GM12878 (cell line): Measurements from ENCODE around the gene RAET1E. TPM values are rescaled to one million over a fixed set of nuclear protein-coding genes. Genes with fewer than 3 reads are reported as not detected.

Experiments used
- ATAC-seq: fragments of 200-7000 bp; cut with Tn5 transposase; 3 replicates; pipeline ENCODE4 v1.9.1; 2020; ENCODE audit warnings: mild to moderate bottlenecking, moderate library complexity
- BruUV-seq: library from RNA; stranded (reverse); fragments of 400-500 nt; replicated peaks from 2 replicates; lab custom pipeline; 2021; lab: Mats Ljungman, UMichigan
- CTCF ChIA-PET: fragments of 300-600 bp; sonication (Branson Sonifier 250); formaldehyde crosslinking; extraction: SDS; loops from one replicate; lab custom pipeline; 2021; ENCODE audit warnings: inconsistent platforms; lab: Yijun Ruan, JAX
- POLR2A ChIA-PET: fragments of 350-600 bp; formaldehyde crosslinking; extraction: SDS; loops from one replicate; lab custom pipeline; 2021; ENCODE audit warnings: inconsistent platforms; lab: Charles Lee
- RAD21 ChIA-PET: fragments of 300-600 bp; sonication (Branson Sonifier 250); formaldehyde crosslinking; loops from one replicate; lab custom pipeline; 2023; ENCODE audit warnings: antibody characterized with exemption; ENCODE audit not compliant: unreplicated experiment; lab: Charles Lee
- SMC1A ChIA-PET: fragments of 300-600 bp; sonication (Branson Sonifier 250); formaldehyde crosslinking; loops from one replicate; lab custom pipeline; 2023; ENCODE audit not compliant: unreplicated experiment, uncharacterized antibody; lab: Charles Lee
- DNase-seq: peaks from one replicate; pipeline ENCODE4 v3.0.0-alpha.2; 2011; ENCODE audit warnings: low read depth, low spot score
- FAIRE-seq: peaks from 3 replicates; lab custom pipeline; 2011; peaks lifted over from hg19 to GRCh38; lab: Jason Lieb, UNC
- H2AFZ ChIP-seq: 2 replicates; pipeline ENCODE4 v1.6.0; 2011; ENCODE audit warnings: low read depth, low read length, control low read depth; ENCODE audit not compliant: control insufficient read depth
- H3K27ac ChIP-seq: 2 replicates; pipeline ENCODE4 v1.5.1; 2011; ENCODE audit warnings: control low read depth; ENCODE audit not compliant: control insufficient read depth, insufficient read depth
- H3K27me3 ChIP-seq, 2 experiments: replicated peaks in 1 of 2; 2 replicates each; pipeline versions ENCODE4 v1.6.0 to v1.6.1; 2011; ENCODE audit warnings: low read length in 1 of 2; ENCODE audit not compliant: control insufficient read depth in 2 of 2, insufficient read depth in 2 of 2
- H3K36me3 ChIP-seq, 2 experiments: 2 replicates each; pipeline ENCODE4 v1.5.1; 2011; ENCODE audit warnings: low read length in 1 of 2; ENCODE audit not compliant: control insufficient read depth in 2 of 2, insufficient read depth in 2 of 2
- H3K4me1 ChIP-seq: 2 replicates; pipeline ENCODE4 v1.6.1; 2011; ENCODE audit warnings: mild to moderate bottlenecking, low read length, moderate library complexity, mixed read lengths; ENCODE audit not compliant: control insufficient read depth, insufficient read depth
- H3K4me2 ChIP-seq: 2 replicates; pipeline ENCODE4 v1.6.0; 2011; ENCODE audit warnings: control low read depth; ENCODE audit not compliant: control insufficient read depth, insufficient read depth
- H3K4me3 ChIP-seq: fragments of 200-600 bp; sonication (generic); 2 replicates; pipeline ENCODE4 v1.5.1; 2016
- H3K79me2 ChIP-seq: 2 replicates; pipeline ENCODE4 v1.6.0; 2011; ENCODE audit warnings: low read length; ENCODE audit not compliant: control insufficient read depth, insufficient read depth
- H3K9ac ChIP-seq: 2 replicates; pipeline ENCODE4 v1.8.0; 2011; ENCODE audit warnings: low read length, control low read depth, mixed read lengths; ENCODE audit not compliant: control insufficient read depth, insufficient read depth
- H3K9me3 ChIP-seq: replicated peaks from 3 replicates; pipeline ENCODE4 v1.5.1; 2011; ENCODE audit warnings: mild to moderate bottlenecking, low read length; ENCODE audit not compliant: control insufficient read depth, insufficient read depth
- H4K20me1 ChIP-seq: 2 replicates; pipeline ENCODE4 v1.6.0; 2011; ENCODE audit not compliant: control insufficient read depth, insufficient read depth
- CBX5 ChIP-seq: sonication (generic); IDR thresholded peaks from 2 replicates; pipeline ENCODE4 v1.6.1; 2016; ENCODE audit warnings: low read depth, moderate library complexity, mild to moderate bottlenecking, inconsistent platforms
- EED ChIP-seq: sonication (generic); IDR thresholded peaks from 2 replicates; pipeline ENCODE4 v1.6.1; 2016; ENCODE audit warnings: antibody characterized with exemption, low read depth
- HSF1 ChIP-seq: fragments of 150-350 bp; IDR thresholded peaks from 2 replicates; pipeline ENCODE4 v1.6.1; 2014; ENCODE audit warnings: mild to moderate bottlenecking, low read depth, low read length
- KAT2A ChIP-seq: conservative IDR thresholded peaks from 2 replicates; pipeline ENCODE4 v1.6.1; 2011; ENCODE audit warnings: low read depth, low read length; ENCODE audit not compliant: control insufficient read depth
- MAX ChIP-seq: IDR thresholded peaks from 2 replicates; pipeline ENCODE4 v1.6.1; 2012; ENCODE audit warnings: low read depth, low read length, improper control_type of control experiment
- NFIC ChIP-seq: IDR thresholded peaks from 2 replicates; pipeline ENCODE4 v1.6.1; 2012; ENCODE audit warnings: low read depth, mild to moderate bottlenecking, inconsistent platforms, low read length, moderate library complexity
- PAX5 ChIP-seq: IDR thresholded peaks from 2 replicates; pipeline ENCODE4 v1.6.1; 2011; ENCODE audit warnings: low read depth, low read length, borderline replicate concordance
- PML ChIP-seq: IDR thresholded peaks from 2 replicates; pipeline ENCODE4 v1.6.1; 2012; ENCODE audit warnings: low read length, inconsistent platforms
- SMC3 ChIP-seq: IDR thresholded peaks from 2 replicates; pipeline ENCODE4 v1.6.1; 2011; ENCODE audit warnings: low read length, improper control_type of control experiment, borderline replicate concordance
- STAT1 ChIP-seq: fragments of 450-650 bp; conservative IDR thresholded peaks from 2 replicates; pipeline ENCODE4 v1.6.1; 2014; ENCODE audit warnings: antibody characterized with exemption, mild to moderate bottlenecking
- STAT3 ChIP-seq: IDR thresholded peaks from 2 replicates; pipeline ENCODE4 v1.6.1; 2011; ENCODE audit warnings: low read depth, low read length, improper control_type of control experiment
- YBX1 ChIP-seq: fragments of 450-650 bp; IDR thresholded peaks from 2 replicates; pipeline ENCODE4 v1.6.1; 2016; ENCODE audit warnings: antibody characterized with exemption
- WGBS: methylation state at CpG from one replicate; pipeline ENCODE4 v1.1.6; 2016; ENCODE audit warnings: low lambda C conversion rate; ENCODE audit not compliant: insufficient replicate concordance, insufficient coverage; ENCODE audit errors: missing lambda C conversion rate; 5-methylcytosine and 5-hydroxymethylcytosine counted together
- in situ Hi-C: fragments of 300-500 bp; cut with MboI; formaldehyde crosslinking; loops from 9 replicates; pipeline ENCODE4 v1.14.3; 2018; ENCODE audit warnings: mixed read lengths
- intact Hi-C: fragments of 100-400 bp; cut with micrococcal nuclease; formaldehyde crosslinking; loops from one replicate; pipeline ENCODE4 v1.14.2; 2022; ENCODE audit not compliant: unreplicated experiment
- polyA plus RNA-seq, 11 experiments: library from polyadenylated mRNA; depleted of rRNA in 4 of 11; unstranded in 6 of 11; stranded (reverse) in 5 of 11; fragments of >200 nt; fragmentation: Nextera tagmentation in 4 of 11; fragmentation: Illumina TruSeq in 1 of 11; extraction: Ambion mirVana in 4 of 11; extraction: Trizol in 1 of 11; gene quantifications; 1 replicate in 1 of 11; 2 replicates in 10 of 11; pipeline versions ENCODE4 v1.2.1 to v1.2.3, GENCODE V29; 2011 to 2016; ENCODE audit warnings: inconsistent platforms in 2 of 11, missing spikeins in 2 of 11, low read depth in 1 of 11
- total RNA-seq, 4 experiments: library from RNA; depleted of rRNA in 3 of 4; stranded (reverse); fragments of >200 nt in 3 of 4; fragmentation: Illumina TruSeq in 1 of 4; extraction: Trizol in 1 of 4; gene quantifications; 2 replicates each; pipeline versions ENCODE4 v1.2.1 to v1.2.3, GENCODE V29; 2013 to 2021
- TF ChIP-seq, protein P1 (sequence below): fragments of 450-650 bp; IDR thresholded peaks from 2 replicates; pipeline ENCODE4 v1.6.1; 2018; ENCODE audit warnings: mild to moderate bottlenecking, low read depth, moderate library complexity; ENCODE audit not compliant: partially characterized antibody
- TF ChIP-seq, protein P2 (sequence below): IDR thresholded peaks from 2 replicates; pipeline ENCODE4 v1.6.1; 2011; ENCODE audit warnings: low read depth, low read length, improper control_type of control experiment, borderline replicate concordance
- TF ChIP-seq, protein P3 (sequence below): fragments of 450-650 bp; formaldehyde crosslinking; IDR thresholded peaks from 2 replicates; pipeline ENCODE4 v1.4.0; 2020; ENCODE audit warnings: mild to moderate bottlenecking, moderate library complexity

RAET1E gene
- total and polyA plus RNA-seq, 10 of the 15 experiments (the other 5 are each of a cell fraction or from before 2014, with no cell fraction given) = not detected

DNA sequence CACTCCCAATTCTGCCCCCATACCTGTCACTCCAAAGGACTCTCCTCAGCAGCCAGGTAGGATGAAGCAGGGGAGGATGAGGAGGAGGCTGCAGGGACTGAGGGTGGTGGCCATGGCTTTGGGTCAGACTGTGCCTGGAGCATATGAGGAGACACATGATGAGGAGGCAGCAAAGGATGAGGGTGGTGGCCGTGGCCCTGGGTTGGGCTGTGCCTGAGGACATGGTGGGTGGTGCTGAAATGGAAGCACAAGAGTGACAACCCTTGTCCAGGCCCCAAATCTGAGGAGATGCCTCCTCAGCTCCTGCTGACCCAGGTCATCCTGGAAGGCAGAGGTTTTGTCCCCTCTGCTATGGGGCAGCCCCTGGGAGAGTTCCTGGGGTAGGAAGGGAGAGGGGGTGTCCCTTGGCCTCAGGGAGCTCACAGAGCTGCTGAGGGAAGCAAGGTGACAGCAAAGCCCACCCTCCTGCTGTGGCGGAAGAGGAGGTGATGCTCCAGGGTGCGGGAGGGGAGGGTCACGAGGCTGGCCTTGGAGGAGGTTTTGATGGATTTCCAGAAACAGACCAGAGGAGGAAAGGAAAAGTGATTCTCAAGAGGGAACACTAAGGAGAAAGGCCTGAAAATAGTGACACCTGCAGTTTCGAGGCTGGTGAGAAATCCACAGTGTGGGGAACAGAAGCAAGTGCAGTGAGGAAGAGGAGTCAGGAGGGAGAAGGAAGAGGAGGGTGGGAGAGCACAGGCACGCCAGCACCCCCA, 20.4 kb upstream of the RAET1E start:
- WGBS = 19% methylated on average over 6 of the region's 6 CpGs
- DNase-seq (no peak), FAIRE-seq (no peak), ATAC-seq (no peak)
- ChIA-PET CTCF (no interaction called here), RAD21 (no interaction called here), POLR2A (no interaction called here), SMC1A (no interaction called here)
- H3K79me2 ChIP-seq = no peaks in the 10 kb centered on the region
- H3K4me1 ChIP-seq = no peaks in the 10 kb centered on the region
- no peak overlapping the region for H3K4me3 ChIP-seq
- no peak overlapping the region for H3K9ac ChIP-seq
- in situ Hi-C loops = no loop called here
- H2AFZ ChIP-seq = no peak overlapping the region
- H3K9me3 ChIP-seq = no peaks in the 10 kb centered on the region; the same call in 2 of the 3 replicates
- H3K4me2 ChIP-seq = no peak overlapping the region
- H4K20me1 ChIP-seq = no peaks in the 10 kb centered on the region; the same call in 1 of the 2 replicates
- H3K36me3 ChIP-seq = no peaks in the 10 kb centered on the region
- H3K27ac ChIP-seq = no peak overlapping the region
- intact Hi-C loops = no loop called here
- H3K27me3 ChIP-seq = peaks cover 2 to 6% of the 10 kb centered on the region in 2 experiments
- BruUV-seq = no TSS peak
- no peak for TF ChIP-seq YBX1
- TF ChIP-seq EED = no peak
- TF ChIP-seq, protein P1, sequence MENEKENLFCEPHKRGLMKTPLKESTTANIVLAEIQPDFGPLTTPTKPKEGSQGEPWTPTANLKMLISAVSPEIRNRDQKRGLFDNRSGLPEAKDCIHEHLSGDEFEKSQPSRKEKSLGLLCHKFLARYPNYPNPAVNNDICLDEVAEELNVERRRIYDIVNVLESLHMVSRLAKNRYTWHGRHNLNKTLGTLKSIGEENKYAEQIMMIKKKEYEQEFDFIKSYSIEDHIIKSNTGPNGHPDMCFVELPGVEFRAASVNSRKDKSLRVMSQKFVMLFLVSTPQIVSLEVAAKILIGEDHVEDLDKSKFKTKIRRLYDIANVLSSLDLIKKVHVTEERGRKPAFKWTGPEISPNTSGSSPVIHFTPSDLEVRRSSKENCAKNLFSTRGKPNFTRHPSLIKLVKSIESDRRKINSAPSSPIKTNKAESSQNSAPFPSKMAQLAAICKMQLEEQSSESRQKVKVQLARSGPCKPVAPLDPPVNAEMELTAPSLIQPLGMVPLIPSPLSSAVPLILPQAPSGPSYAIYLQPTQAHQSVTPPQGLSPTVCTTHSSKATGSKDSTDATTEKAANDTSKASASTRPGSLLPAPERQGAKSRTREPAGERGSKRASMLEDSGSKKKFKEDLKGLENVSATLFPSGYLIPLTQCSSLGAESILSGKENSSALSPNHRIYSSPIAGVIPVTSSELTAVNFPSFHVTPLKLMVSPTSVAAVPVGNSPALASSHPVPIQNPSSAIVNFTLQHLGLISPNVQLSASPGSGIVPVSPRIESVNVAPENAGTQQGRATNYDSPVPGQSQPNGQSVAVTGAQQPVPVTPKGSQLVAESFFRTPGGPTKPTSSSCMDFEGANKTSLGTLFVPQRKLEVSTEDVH = no peak
- TF ChIP-seq, protein P2, sequence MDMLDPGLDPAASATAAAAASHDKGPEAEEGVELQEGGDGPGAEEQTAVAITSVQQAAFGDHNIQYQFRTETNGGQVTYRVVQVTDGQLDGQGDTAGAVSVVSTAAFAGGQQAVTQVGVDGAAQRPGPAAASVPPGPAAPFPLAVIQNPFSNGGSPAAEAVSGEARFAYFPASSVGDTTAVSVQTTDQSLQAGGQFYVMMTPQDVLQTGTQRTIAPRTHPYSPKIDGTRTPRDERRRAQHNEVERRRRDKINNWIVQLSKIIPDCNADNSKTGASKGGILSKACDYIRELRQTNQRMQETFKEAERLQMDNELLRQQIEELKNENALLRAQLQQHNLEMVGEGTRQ = no peak
- TF ChIP-seq STAT3 = no peak
- no peak for TF ChIP-seq CBX5
- TF ChIP-seq STAT1 = no peak
- TF ChIP-seq MAX = no peak
- TF ChIP-seq HSF1 = no peak
- TF ChIP-seq, protein P3, sequence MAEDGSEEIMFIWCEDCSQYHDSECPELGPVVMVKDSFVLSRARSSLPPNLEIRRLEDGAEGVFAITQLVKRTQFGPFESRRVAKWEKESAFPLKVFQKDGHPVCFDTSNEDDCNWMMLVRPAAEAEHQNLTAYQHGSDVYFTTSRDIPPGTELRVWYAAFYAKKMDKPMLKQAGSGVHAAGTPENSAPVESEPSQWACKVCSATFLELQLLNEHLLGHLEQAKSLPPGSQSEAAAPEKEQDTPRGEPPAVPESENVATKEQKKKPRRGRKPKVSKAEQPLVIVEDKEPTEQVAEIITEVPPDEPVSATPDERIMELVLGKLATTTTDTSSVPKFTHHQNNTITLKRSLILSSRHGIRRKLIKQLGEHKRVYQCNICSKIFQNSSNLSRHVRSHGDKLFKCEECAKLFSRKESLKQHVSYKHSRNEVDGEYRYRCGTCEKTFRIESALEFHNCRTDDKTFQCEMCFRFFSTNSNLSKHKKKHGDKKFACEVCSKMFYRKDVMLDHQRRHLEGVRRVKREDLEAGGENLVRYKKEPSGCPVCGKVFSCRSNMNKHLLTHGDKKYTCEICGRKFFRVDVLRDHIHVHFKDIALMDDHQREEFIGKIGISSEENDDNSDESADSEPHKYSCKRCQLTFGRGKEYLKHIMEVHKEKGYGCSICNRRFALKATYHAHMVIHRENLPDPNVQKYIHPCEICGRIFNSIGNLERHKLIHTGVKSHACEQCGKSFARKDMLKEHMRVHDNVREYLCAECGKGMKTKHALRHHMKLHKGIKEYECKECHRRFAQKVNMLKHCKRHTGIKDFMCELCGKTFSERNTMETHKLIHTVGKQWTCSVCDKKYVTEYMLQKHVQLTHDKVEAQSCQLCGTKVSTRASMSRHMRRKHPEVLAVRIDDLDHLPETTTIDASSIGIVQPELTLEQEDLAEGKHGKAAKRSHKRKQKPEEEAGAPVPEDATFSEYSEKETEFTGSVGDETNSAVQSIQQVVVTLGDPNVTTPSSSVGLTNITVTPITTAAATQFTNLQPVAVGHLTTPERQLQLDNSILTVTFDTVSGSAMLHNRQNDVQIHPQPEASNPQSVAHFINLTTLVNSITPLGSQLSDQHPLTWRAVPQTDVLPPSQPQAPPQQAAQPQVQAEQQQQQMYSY = no peak
- no peak for TF ChIP-seq NFIC
- no peak for TF ChIP-seq KAT2A
- TF ChIP-seq PAX5 = no peak
- no peak for TF ChIP-seq PML
- TF ChIP-seq SMC3 = no peak
